CD4-positive, alpha-beta T cell treated with Interleukin-6 at 100 ng/mL for 8 hours (primary cell): ENCODE data around the gene FXYD7.
"Not testable (repeated sequence)": the region's sequence is repeated elsewhere in the genome, so short reads cannot be mapped to it uniquely, and the experiment has no call there.

Experiments used
- DNase-seq: peaks from one replicate; pipeline ENCODE4 v3.0.0-alpha.2; 2020; ENCODE audit warnings: mixed read lengths, low spot score

The FXYD7 gene

GRCh38 chr19:35165200-35166058 lies 22.4 kb downstream of the FXYD7 start:
- no peak for DNase-seq

GRCh38 chr19:35166100-35167063 lies 23.3 kb downstream of the FXYD7 start:
- no peak for DNase-seq

- no peak for DNase-seq
Measured at GRCh38 chr19:35167251-35168119, 24.4 kb downstream of the FXYD7 start.

- DNase-seq, result no peak
Measured at GRCh38 chr19:35168196-35168595, 25.1 kb downstream of the FXYD7 start.

- DNase-seq, result no peak
Measured at GRCh38 chr19:35169221-35169995, 26.4 kb downstream of the FXYD7 start.

- no peak for DNase-seq
Measured at GRCh38 chr19:35170359-35171061, 27.5 kb downstream of the FXYD7 start.

GRCh38 chr19:35171730-35172129 lies 28.7 kb downstream of the FXYD7 start:
- no peak for DNase-seq

- no peak for DNase-seq
Measured at GRCh38 chr19:35174226-35174625, 31.2 kb downstream of the FXYD7 start.

GRCh38 chr19:35176181-35176570 lies 33.1 kb downstream of the FXYD7 start:
- no peak for DNase-seq

GRCh38 chr19:35177377-35178274 lies 34.6 kb downstream of the FXYD7 start:
- DNase-seq, result no peak

- DNase-seq, result no peak
Measured at GRCh38 chr19:35178701-35179100, 35.6 kb downstream of the FXYD7 start.

- DNase-seq, result no peak
Measured at GRCh38 chr19:35179830-35180229, 36.8 kb downstream of the FXYD7 start.

- DNase-seq, result no peak
Measured at GRCh38 chr19:35181387-35181786, 38.3 kb downstream of the FXYD7 start.

- DNase-seq, result no peak
Measured at GRCh38 chr19:35184267-35184666, 41.2 kb downstream of the FXYD7 start.

GRCh38 chr19:35184884-35185283 lies 41.8 kb downstream of the FXYD7 start:
- DNase-seq, result no peak

- no peak for DNase-seq
Measured at GRCh38 chr19:35194012-35194984, 51.2 kb downstream of the FXYD7 start.

- no peak for DNase-seq
Measured at GRCh38 chr19:35195830-35196229, 52.8 kb downstream of the FXYD7 start.

GRCh38 chr19:35196861-35197260 lies 53.8 kb downstream of the FXYD7 start:
- DNase-seq, result not testable (repeated sequence)
